NCI-H69 (cell line): ENCODE measurements around the gene TMIE.
"Not testable (repeated sequence)": the region's sequence is repeated elsewhere in the genome, so short reads cannot be mapped to it uniquely, and the experiment has no call there.

Experiments used
- DNase-seq: peaks from one replicate; lab custom pipeline; 2025; lab: John Stamatoyannopoulos, UW

The TMIE gene

DNA sequence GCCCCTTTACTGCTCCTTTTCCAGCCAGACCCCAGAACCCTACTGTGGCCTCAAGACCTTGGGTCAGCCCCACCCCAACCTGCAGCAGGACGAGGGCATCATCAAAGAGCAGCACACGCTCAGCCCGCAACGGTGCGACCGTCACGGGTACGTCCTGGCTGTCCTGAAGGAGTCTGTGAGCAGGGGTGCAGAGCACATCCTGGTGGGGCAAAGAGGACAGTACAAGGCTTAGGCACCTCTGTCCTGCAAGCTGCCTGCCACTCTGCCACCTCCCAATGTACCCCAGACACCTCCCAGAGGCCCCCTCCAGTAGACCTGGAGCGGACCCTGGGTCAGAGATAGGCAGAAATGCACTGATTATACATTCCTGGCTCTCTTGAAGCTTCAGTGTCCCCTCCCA is 15.7 kb upstream of the TMIE start:
- DNase-seq: no peak

DNA sequence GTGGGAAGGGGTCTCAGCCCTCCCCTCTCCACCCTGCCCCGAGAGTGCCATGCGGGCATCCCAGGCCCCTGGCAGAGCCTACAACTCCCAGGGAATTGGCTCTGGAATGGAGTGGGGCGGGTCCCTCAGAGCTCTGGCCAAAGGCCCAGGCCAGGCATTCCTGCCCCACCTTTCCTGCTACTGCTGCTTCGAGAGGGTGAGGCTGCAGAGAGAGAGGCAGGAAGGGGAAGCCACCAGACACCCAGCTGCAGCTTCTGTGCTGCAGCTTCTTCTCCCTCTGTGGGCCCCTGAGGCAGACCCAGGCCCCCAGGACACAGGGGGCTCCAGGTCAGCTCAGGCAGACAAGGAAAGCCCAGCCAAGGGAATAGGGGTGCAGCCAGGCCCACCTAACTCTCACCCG is 10.4 kb upstream of the TMIE start:
- DNase-seq: no peak

DNA sequence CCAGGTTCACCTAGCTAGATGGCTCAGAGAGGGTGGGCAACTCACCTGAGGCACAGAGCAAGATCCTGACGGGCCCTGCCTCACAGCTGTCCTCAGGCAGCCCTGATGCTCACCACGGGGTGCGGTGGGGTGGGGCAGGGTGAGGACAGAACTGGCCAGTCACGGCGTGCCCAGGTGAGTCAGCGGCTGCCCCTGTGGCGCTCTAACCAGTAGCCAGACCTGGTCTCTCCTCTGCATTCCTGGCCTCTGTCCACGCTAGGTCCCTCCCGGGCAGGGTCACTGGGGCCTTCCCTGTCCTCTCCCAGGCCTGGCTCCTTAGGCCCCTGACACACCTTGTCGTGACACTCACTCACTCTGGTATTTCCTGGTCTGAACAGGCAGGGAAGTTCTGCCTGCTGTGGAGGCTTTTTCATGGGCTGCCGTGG is 8.6 kb upstream of the TMIE start:
- DNase-seq: peak; percentile 34

DNA sequence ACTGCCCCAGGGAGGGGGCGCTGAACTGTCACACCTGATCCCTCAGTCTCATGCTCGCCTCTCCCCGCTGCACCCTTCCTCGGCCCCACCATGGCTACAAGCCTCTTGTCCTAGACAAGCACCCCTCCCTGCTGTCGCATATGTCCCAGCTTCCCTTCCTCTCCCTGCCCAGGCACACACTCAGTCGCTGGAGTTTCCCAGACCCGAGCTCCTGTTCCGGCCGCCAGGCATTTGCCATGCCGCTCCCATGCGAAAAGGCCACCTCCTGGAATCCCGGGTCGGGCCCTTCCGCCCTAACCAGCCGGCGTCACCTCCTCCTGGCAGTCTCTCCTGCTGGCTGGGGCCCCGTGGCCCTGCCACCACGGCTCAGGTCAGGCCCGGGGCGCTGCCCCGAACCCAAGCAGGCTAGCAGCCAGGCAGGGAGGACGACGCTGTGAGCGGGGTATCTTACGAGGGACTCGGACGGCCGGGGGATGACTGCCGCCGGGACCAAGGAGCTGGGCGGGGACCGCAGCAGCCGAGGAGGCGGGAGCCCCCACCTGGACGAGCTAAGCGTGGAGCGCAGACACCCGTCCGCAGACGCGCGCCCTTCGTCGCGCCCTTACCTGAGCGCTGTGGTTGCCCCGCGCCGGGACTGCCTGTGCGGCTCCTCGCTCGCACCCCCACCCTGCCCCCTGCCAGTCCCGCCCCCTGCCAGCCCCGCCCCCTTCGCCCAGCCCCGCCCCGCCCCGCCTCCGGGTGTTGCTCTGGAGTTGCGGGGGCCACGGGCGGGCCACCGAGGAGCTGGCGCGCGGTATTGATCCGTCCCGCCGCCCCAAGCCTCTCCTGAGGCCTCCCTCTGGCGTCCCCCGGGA is 7.9 kb upstream of the TMIE start, which contains the start of gene ALS2CL:
Gene ALS2CL (minus strand): TSS at position 642 of the 854 bp plus-strand sequence. CDS start 4,239 bp downstream, outside the sequence.
- peak; percentile 41 for DNase-seq

DNA sequence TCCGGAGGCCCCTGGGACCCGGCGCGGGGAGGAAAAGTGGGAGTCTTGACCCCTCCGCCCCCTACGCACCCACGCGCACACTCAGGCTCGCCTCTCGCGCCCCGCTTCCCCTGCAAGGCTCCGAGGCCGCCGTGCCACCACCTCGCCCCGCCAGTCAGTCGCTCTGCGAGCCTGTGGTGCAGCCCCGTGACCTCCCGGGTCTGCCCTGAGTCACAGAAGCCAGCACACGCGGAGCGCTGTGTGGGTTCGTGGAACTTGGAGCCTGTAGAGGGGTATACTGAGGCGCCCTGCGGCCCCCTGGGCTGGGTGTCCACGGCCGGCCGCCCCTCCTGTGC is 7.3 kb upstream of the TMIE start:
- DNase-seq: no peak

- no peak for DNase-seq
Observed at GRCh38 chr3:46694520-46694919, 6.7 kb upstream of the TMIE start.

- DNase-seq: peak; percentile 27
Observed at GRCh38 chr3:46695177-46695961, 5.8 kb upstream of the TMIE start.

- DNase-seq: no peak
Observed at GRCh38 chr3:46695962-46696894, 5.0 kb upstream of the TMIE start.

- DNase-seq: no peak
Observed at GRCh38 chr3:46699676-46700523, 1.3 kb upstream of the TMIE start.

GRCh38 chr3:46700772-46701171 is 420 bp upstream of the TMIE start:
- peak; percentile 60 for DNase-seq

GRCh38 chr3:46702246-46703012 is 1.2 kb downstream of the TMIE start:
- no peak for DNase-seq

DNA sequence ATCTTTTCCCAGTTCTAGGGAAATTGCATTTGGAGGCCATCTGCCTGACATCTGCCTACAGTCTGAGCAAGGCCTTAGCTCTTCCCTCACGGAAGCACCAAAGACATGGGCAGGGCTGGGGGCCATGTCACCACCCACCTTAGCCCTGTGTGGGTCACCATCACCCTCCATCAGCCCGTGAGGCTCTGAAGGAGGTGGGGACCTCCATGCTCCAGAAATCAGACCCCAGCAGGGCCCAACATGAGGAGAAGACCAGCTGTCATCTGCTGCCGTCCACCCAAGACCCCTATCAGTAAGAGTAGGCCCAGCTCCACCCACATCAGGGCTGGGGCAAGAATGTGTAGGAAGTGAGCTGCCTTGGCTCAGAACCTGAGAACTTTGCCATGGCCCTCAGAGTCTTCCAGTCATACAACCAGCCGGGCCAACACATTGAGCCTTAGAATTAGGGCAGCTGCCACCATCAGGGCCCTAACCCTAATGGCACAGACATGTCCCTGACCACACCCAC is 1.9 kb downstream of the TMIE start:
- no peak for DNase-seq

- DNase-seq: not testable (repeated sequence)
Observed at GRCh38 chr3:46704346-46704745, 3.2 kb downstream of the TMIE start.

- DNase-seq: peak; percentile 78
Observed at GRCh38 chr3:46705022-46705530, 3.9 kb downstream of the TMIE start.

DNA sequence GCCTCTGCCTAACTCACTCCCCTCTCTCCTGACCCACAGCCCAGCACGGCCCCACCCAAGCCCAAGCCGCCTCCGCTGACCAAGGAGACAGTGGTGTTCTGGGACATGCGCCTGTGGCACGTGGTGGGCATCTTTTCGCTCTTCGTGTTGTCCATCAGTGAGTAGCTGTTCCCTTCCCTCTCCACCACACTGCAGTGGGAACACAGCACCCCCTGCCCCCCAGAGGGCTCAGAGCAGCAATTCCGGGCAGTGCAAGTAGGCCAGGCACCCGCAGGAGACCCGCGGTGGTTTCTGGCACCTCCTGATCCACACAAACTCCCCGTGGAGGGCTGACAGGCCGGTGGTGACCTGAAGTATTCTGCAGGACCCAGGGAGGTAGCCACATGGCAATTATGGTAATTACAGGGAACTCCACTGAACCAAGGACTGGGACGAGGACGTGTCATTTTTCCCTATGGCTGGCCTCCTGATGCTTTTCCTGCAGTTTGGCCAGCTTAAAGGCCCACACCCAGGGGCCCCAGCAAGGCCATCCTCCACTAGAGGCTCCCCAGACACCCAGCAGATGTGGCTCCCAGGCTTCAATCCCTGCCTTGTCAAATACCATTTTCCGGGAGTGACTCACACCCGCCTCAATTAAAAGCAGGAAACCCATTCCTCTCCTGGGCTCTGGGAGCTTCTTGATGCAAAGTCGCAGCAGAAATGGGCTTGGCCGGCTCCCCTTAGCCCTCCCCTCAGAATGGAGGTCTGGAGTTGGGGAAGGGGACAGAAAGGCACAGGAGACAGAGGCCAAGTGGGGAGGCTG is 4.8 kb downstream of the TMIE start:
- peak; percentile 92 for DNase-seq

GRCh38 chr3:46706771-46707582 is 5.8 kb downstream of the TMIE start:
- DNase-seq: no peak

- DNase-seq: no peak
Observed at GRCh38 chr3:46707601-46708011, 6.4 kb downstream of the TMIE start.
